Measurements from ENCODE around the gene EXOC3L1. TPM values are rescaled to one million over a fixed set of nuclear protein-coding genes. Genes with fewer than 3 reads are reported as not detected.

The EXOC3L1 gene
- total and polyA plus RNA-seq, 2 of the 13 experiments (the other 11 are each of a cell fraction or from before 2014, with no cell fraction given) = 0.12 TPM; not detected in 1

- peaks cover 21% of the 10 kb centered on the region for H3K79me2 ChIP-seq (ENCODE audit: insufficient read depth, low read length)
- 97% methylated on average over 5 of the region's 5 CpGs for WGBS (ENCODE audit: low lambda C conversion rate)
- peaks cover 27% of the 10 kb centered on the region for H3K4me1 ChIP-seq (ENCODE audit: insufficient read depth, low read length)
These were observed 5.7 kb upstream of the EXOC3L1 start for GRCh38 chr16:67195676-67196075.

More at GRCh38 chr16:67195676-67196075, 5.7 kb upstream of the EXOC3L1 start:
- DNase-seq (ENCODE audit: low spot score) (no peak), ATAC-seq (no peak), FAIRE-seq (no peak)
- Histone ChIP-seq H3K27me3 (ENCODE audit: control insufficient read depth in 1 of 2, insufficient read depth in 2 of 2, low read length in 2 of 2) (peaks cover 0 to 6% of the 10 kb centered on the region in 2 experiments; a peak in 1 of 5 replicates), H3K4me3 (replicated peaks in 1 of 3; ENCODE audit: insufficient read depth in 1 of 3, low read depth in 2 of 3, low read length in 3 of 3) (no peak overlapping the region), H2AFZ (ENCODE audit: low read length) (no peak overlapping the region), H3K9me3 (ENCODE audit: low read length) (no peaks in the 10 kb centered on the region), H3K27ac (ENCODE audit: extremely low read length, insufficient read depth, low read length) (no peak overlapping the region), H3K36me3 (replicated peaks in 1 of 2; ENCODE audit: control insufficient read depth in 1 of 2, insufficient read depth in 2 of 2, low read length in 2 of 2) (peaks cover 36 to 63% of the 10 kb centered on the region in 2 experiments), H3K9ac (ENCODE audit: insufficient read depth, low read depth, low read length) (no peak overlapping the region), H4K20me1 (ENCODE audit: insufficient read depth, low read length) (no peaks in the 10 kb centered on the region; the same call in 1 of the 2 replicates), H3K4me2 (ENCODE audit: low read depth, low read length) (no peak overlapping the region)
- intact Hi-C loops (cut with micrococcal nuclease; ENCODE audit: unreplicated experiment) (no loop called here), in situ Hi-C loops (cut with HindIII; ENCODE audit: extremely low pct_ligation_motif_present, low pct_unique_long_range_greater_than_20kb) (no loop called here)
- ChIA-PET POLR2A (no interaction called here), CTCF (ENCODE audit: low intra/inter-chr PET ratio, low total read pairs) (no interaction called here)
- BruUV-seq (replicated peaks) = no TSS peak
- TF ChIP-seq ZNF253 (CRISPR knock-in tag; IDR thresholded peaks at IDR 0.05; ENCODE audit: borderline replicate concordance) (0 out of 2 replicates have a peak, but pooled peaks have one; percentile 9), ZNF646 (CRISPR knock-in tag; IDR thresholded peaks at IDR 0.05) (no peak)

All from HepG2 (cell line).